WTC11 (cell line): ENCODE measurements around the gene CATSPERZ. TPM values are rescaled to one million over a fixed set of nuclear protein-coding genes. Genes with fewer than 3 reads are reported as not detected.
A peak's percentile ranks its signal among the peaks of the same experiment; 100 is the strongest.

ENCODE experiments used
- ATAC-seq: fragments of 200-7000 bp; cut with Tn5 transposase; 2 replicates; pipeline ENCODE4 v1.10.0; 2021; ENCODE audit warnings: mild to moderate bottlenecking, moderate library complexity
- CTCF ChIA-PET: fragments of 300-600 bp; sonication (Branson Sonifier 250); formaldehyde crosslinking; loops from one replicate; lab custom pipeline; 2021; ENCODE audit warnings: antibody characterized with exemption; lab: Charles Lee
- POLR2A ChIA-PET: fragments of 350-600 bp; sonication (Branson Sonifier 250); formaldehyde crosslinking; loops from one replicate; lab custom pipeline; 2021; ENCODE audit warnings: antibody characterized with exemption; lab: Charles Lee
- DNase-seq: peaks from one replicate; pipeline ENCODE4 v3.0.0; 2021; ENCODE audit warnings: low spot score
- H3K27ac Mint-ChIP-seq: 2 replicates; pipeline ENCODE4 v1.8.0; 2021; ENCODE audit warnings: mixed read lengths
- H3K27me3 Mint-ChIP-seq: 2 replicates; pipeline ENCODE4 v1.8.0; 2021; ENCODE audit warnings: low read depth, mild to moderate bottlenecking, moderate library complexity, mixed read lengths
- H3K36me3 Mint-ChIP-seq: 2 replicates; pipeline ENCODE4 v1.8.0; 2021; ENCODE audit warnings: mixed read lengths
- H3K4me1 Mint-ChIP-seq: 2 replicates; pipeline ENCODE4 v1.8.0; 2022; ENCODE audit warnings: mixed read lengths
- H3K4me3 Mint-ChIP-seq: 2 replicates; pipeline ENCODE4 v1.8.0; 2021; ENCODE audit warnings: mild to moderate bottlenecking, moderate library complexity, mixed read lengths
- H3K9me3 Mint-ChIP-seq: 2 replicates; pipeline ENCODE4 v1.8.0; 2021; ENCODE audit warnings: mixed read lengths
- AR ChIP-seq: fragments of 250-450 bp; sonication (Bioruptor Pico); IDR thresholded peaks from 2 replicates; pipeline ENCODE4 v1.9.0; 2021; ENCODE audit warnings: mild to moderate bottlenecking
- CREB1 ChIP-seq: sonication (generic); formaldehyde crosslinking; IDR thresholded peaks from 2 replicates; pipeline ENCODE4 v1.8.0; 2023; ENCODE audit warnings: mild to moderate bottlenecking, missing genetic modification reagents
- E2F4 ChIP-seq: sonication (generic); formaldehyde crosslinking; IDR thresholded peaks from 2 replicates; pipeline ENCODE4 v1.8.1; 2022; ENCODE audit warnings: low read depth, mild to moderate bottlenecking, moderate library complexity, missing genetic modification reagents, borderline replicate concordance
- EMX1 ChIP-seq: fragments of 250-450 bp; sonication (Bioruptor Pico); IDR thresholded peaks from 2 replicates; pipeline ENCODE4 v1.8.0; 2021; ENCODE audit warnings: mild to moderate bottlenecking
- ESRRA ChIP-seq: sonication (generic); formaldehyde crosslinking; IDR thresholded peaks from 2 replicates; pipeline ENCODE4 v1.8.1; 2022; ENCODE audit warnings: mild to moderate bottlenecking, missing genetic modification reagents, borderline replicate concordance
- ETV6 ChIP-seq: sonication (generic); formaldehyde crosslinking; IDR thresholded peaks from 2 replicates; pipeline ENCODE4 v1.8.1; 2022; ENCODE audit warnings: mild to moderate bottlenecking, missing genetic modification reagents
- GRHL2 ChIP-seq: fragments of 250-450 bp; sonication (Bioruptor Pico); IDR thresholded peaks from 2 replicates; pipeline ENCODE4 v1.8.0; 2022; ENCODE audit warnings: mild to moderate bottlenecking, moderate library complexity; ENCODE audit not compliant: insufficient replicate concordance, severe bottlenecking
- HMGA2 ChIP-seq: fragments of 250-450 bp; sonication (Bioruptor Pico); IDR thresholded peaks from 2 replicates; pipeline ENCODE4 v1.4.0; 2021; ENCODE audit warnings: mild to moderate bottlenecking, moderate library complexity
- IRF2 ChIP-seq: sonication (generic); formaldehyde crosslinking; IDR thresholded peaks from 2 replicates; pipeline ENCODE4 v1.8.0; 2022; ENCODE audit warnings: low read depth, missing genetic modification reagents, borderline replicate concordance
- MLX ChIP-seq: sonication (generic); formaldehyde crosslinking; IDR thresholded peaks from 2 replicates; pipeline ENCODE4 v1.8.1; 2023; ENCODE audit warnings: mild to moderate bottlenecking, missing genetic modification reagents, moderate library complexity
- NFATC4 ChIP-seq: fragments of 250-450 bp; sonication (Bioruptor Pico); IDR thresholded peaks from 2 replicates; pipeline ENCODE4 v1.9.0; 2021; ENCODE audit warnings: mild to moderate bottlenecking
- NR1H2 ChIP-seq: sonication (generic); formaldehyde crosslinking; IDR thresholded peaks from 2 replicates; pipeline ENCODE4 v1.9.0; 2021; ENCODE audit warnings: mild to moderate bottlenecking, moderate library complexity, missing genetic modification reagents
- PRRX2 ChIP-seq: fragments of 250-450 bp; sonication (Bioruptor Pico); IDR thresholded peaks from 2 replicates; pipeline ENCODE4 v1.8.0; 2021; ENCODE audit warnings: mild to moderate bottlenecking
- SOX15 ChIP-seq: fragments of 250-450 bp; sonication (Bioruptor Pico); IDR thresholded peaks from 2 replicates; pipeline ENCODE4 v1.9.0; 2021; ENCODE audit warnings: mild to moderate bottlenecking
- TEAD1 ChIP-seq: sonication (generic); formaldehyde crosslinking; IDR thresholded peaks from 2 replicates; pipeline ENCODE4 v1.8.0; 2022; ENCODE audit warnings: mild to moderate bottlenecking, missing genetic modification reagents
- TEAD4 ChIP-seq: sonication (generic); formaldehyde crosslinking; IDR thresholded peaks from 2 replicates; pipeline ENCODE4 v1.8.0; 2022; ENCODE audit warnings: mild to moderate bottlenecking, missing genetic modification reagents
- USF1 ChIP-seq: sonication (generic); formaldehyde crosslinking; IDR thresholded peaks from 2 replicates; pipeline ENCODE4 v1.8.0; 2022; ENCODE audit warnings: mild to moderate bottlenecking, missing genetic modification reagents
- ZBTB21 ChIP-seq: sonication (generic); formaldehyde crosslinking; IDR thresholded peaks from 2 replicates; pipeline ENCODE4 v1.8.1; 2023; ENCODE audit warnings: mild to moderate bottlenecking, missing genetic modification reagents, borderline replicate concordance
- ZNF138 ChIP-seq: sonication (generic); formaldehyde crosslinking; conservative IDR thresholded peaks from 2 replicates; pipeline ENCODE4 v1.8.1; 2022; ENCODE audit warnings: mild to moderate bottlenecking, moderate library complexity, missing genetic modification reagents
- ZNF396 ChIP-seq: fragments of 250-450 bp; sonication (Bioruptor Pico); IDR thresholded peaks from 2 replicates; pipeline ENCODE4 v1.8.0; 2021; ENCODE audit warnings: mild to moderate bottlenecking, moderate library complexity, borderline replicate concordance
- ZNF416 ChIP-seq: fragments of 250-450 bp; sonication (Bioruptor Pico); IDR thresholded peaks from 2 replicates; pipeline ENCODE4 v1.9.0; 2021; ENCODE audit warnings: mild to moderate bottlenecking, inconsistent platforms
- ZNF423 ChIP-seq: fragments of 250-450 bp; sonication (Bioruptor Pico); IDR thresholded peaks from 2 replicates; pipeline ENCODE4 v2.1.2; 2022; ENCODE audit warnings: mild to moderate bottlenecking, moderate library complexity
- ZSCAN18 ChIP-seq: fragments of 250-450 bp; sonication (Bioruptor Pico); IDR thresholded peaks from 2 replicates; pipeline ENCODE4 v2.1.2; 2022; ENCODE audit warnings: mild to moderate bottlenecking, moderate library complexity
- total RNA-seq: library from RNA; stranded (reverse); gene quantifications from 3 replicates; pipeline ENCODE4 v1.2.3, GENCODE V29; 2021

Gene CATSPERZ
- total RNA-seq, 1 experiment from 2014 or later: 2.5 TPM

GRCh38 chr11:64338716-64339115, 38.6 kb downstream of the CATSPERZ start:
- Mint-ChIP-seq H3K4me1 (peaks cover 20% of the 10 kb centered on the region), H3K27me3 (peaks cover 30% of the 10 kb centered on the region), H3K36me3 (no peaks in the 10 kb centered on the region), H3K4me3 (no peak overlapping the region), H3K27ac (no peak overlapping the region), H3K9me3 (no peaks in the 10 kb centered on the region)
- ATAC-seq: no peak
- ChIA-PET POLR2A (interaction anchor here (0.6 to 1.1 kb wide), 3 partner anchors 21 to 1055 kb away, joined by 4 to 6 read pairs (median 5); partner anchors contain the start of genes PRDX5 and TRMT112), CTCF (interaction anchor here (0.6 to 13.9 kb wide), 4 partner anchors 14 to 402 kb away, joined by 3 to 437 read pairs (median 4); no protein-coding TSS in a partner anchor)
- TF ChIP-seq GRHL2 (CRISPR knock-in tag) (no peak), USF1 (CRISPR knock-in tag) (no peak)
- DNase-seq: no peak

- no peak overlapping the region for H3K27ac Mint-ChIP-seq
- DNase-seq (no peak), ATAC-seq (no peak)
- CTCF ChIA-PET: interaction anchor here (0.6 to 13.9 kb wide), 3 partner anchors 14 to 41 kb away, joined by 5 to 437 read pairs (median 123); partner anchors contain the start of genes PRDX5 and TRMT112
- TF ChIP-seq ETV6 (CRISPR knock-in tag): no peak
- TF ChIP-seq AR (CRISPR knock-in tag): no peak
- no peak for TF ChIP-seq SOX15
- no peak for TF ChIP-seq EMX1 (CRISPR knock-in tag)
- no peak for TF ChIP-seq IRF2 (CRISPR knock-in tag)
- no peak for TF ChIP-seq ZBTB21 (CRISPR knock-in tag)
- TF ChIP-seq ZNF416: no peak
- no peak for TF ChIP-seq NFATC4 (CRISPR knock-in tag)
- no peak for TF ChIP-seq HMGA2 (CRISPR knock-in tag)
- peaks cover 20% of the 10 kb centered on the region for H3K4me1 Mint-ChIP-seq
- H3K27me3 Mint-ChIP-seq: peaks cover 30% of the 10 kb centered on the region
- no peaks in the 10 kb centered on the region for H3K36me3 Mint-ChIP-seq
- POLR2A ChIA-PET: interaction anchor here (0.6 kb wide), 1 partner anchor 1054 kb away, joined by 5 read pairs; no protein-coding TSS in a partner anchor
- H3K9me3 Mint-ChIP-seq: no peaks in the 10 kb centered on the region
- no peak overlapping the region for H3K4me3 Mint-ChIP-seq
Measured at GRCh38 chr11:64339286-64339685, 39.1 kb downstream of the CATSPERZ start.

- H3K27ac Mint-ChIP-seq: no peak within 1 kb of the TSS; the same call in 1 of the 2 replicates
- POLR2A ChIA-PET: no interaction called here
- no peak for ATAC-seq
- TF ChIP-seq ZNF396 (CRISPR knock-in tag) (no peak), ZSCAN18 (CRISPR knock-in tag) (no peak), ESRRA (no peak), CREB1 (no peak), AR (CRISPR knock-in tag) (no peak), ZNF423 (CRISPR knock-in tag) (no peak), TEAD4 (CRISPR knock-in tag) (no peak), TEAD1 (CRISPR knock-in tag) (no peak), E2F4 (CRISPR knock-in tag) (no peak), MLX (CRISPR knock-in tag) (no peak), PRRX2 (CRISPR knock-in tag) (no peak), NR1H2 (CRISPR knock-in tag) (no peak), ZNF138 (CRISPR knock-in tag) (no peak)
Measured at GRCh38 chr11:64339754-64340408, 39.7 kb downstream of the CATSPERZ start, which contains the start of gene CCDC88B. Gene CCDC88B, plus strand, starts transcription at chr11:64340204. Its CDS starts 63 bp downstream, at chr11:64340267.

More at GRCh38 chr11:64339754-64340408, 39.7 kb downstream of the CATSPERZ start, which contains the start of gene CCDC88B:
- Mint-ChIP-seq H3K27me3 (peaks cover 30% of the 10 kb centered on the region), H3K4me1 (peaks cover 20% of the 10 kb centered on the region), H3K9me3 (no peaks in the 10 kb centered on the region), H3K36me3 (no peaks in the 10 kb centered on the region), H3K4me3 (peak within 1 kb of the TSS; percentile 69)
- CTCF ChIA-PET: interaction anchor here (0.9 to 13.9 kb wide), 15 partner anchors 8 to 316 kb away, joined by 3 to 437 read pairs (median 14); partner anchors contain the start of genes CATSPERZ, PLCB3, PRDX5 and TRMT112
- DNase-seq: no peak
